ENCODE measurements around the gene CFAP410. TPM values are rescaled to one million over a fixed set of nuclear protein-coding genes. Genes with fewer than 3 reads are reported as not detected.

The CFAP410 gene
- total RNA-seq, 1 donor from 2014 or later: 10.4 TPM

DNA sequence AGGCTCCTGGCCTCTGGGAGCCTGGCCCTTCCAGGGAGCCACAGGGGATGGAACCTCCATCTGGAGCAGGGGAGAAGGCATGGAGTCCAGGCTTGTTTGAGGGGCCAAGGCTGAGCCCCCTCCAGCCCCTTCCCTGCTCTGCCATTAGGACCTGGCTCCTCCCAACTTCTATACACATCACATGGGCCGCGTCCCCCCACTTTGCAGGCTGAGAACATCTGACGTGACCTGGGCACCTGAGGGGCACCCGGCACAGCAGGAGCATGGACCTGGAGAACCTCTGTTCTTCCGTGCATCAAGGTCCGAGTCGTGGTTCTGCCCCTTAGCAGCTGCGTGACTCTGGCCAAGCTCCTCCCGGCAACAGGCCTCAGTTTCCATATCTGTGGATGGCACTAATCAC is 57.4 kb downstream of the CFAP410 start:
- H3K36me3 Mint-ChIP-seq (ENCODE audit: low read depth, unreplicated experiment): no peaks in the 10 kb centered on the region
- no peaks in the 10 kb centered on the region for H3K4me1 Mint-ChIP-seq (ENCODE audit: low read depth, unreplicated experiment)
- no peaks in the 10 kb centered on the region for H3K4me1 ChIP-seq (ENCODE audit: insufficient read depth, low read length)
- no peak overlapping the region for H3K9ac ChIP-seq (ENCODE audit: low read length)
- H3K4me3 ChIP-seq (ENCODE audit: insufficient read depth, low read depth, low read length): no peak overlapping the region
- no peak overlapping the region for H3K4me2 ChIP-seq (ENCODE audit: low read length)
- H3K27me3 ChIP-seq (ENCODE audit: insufficient read depth, low read length): peaks cover 2% of the 10 kb centered on the region
- H3K4me3 Mint-ChIP-seq (ENCODE audit: unreplicated experiment): no peak overlapping the region
- no peaks in the 10 kb centered on the region for H4K20me1 ChIP-seq (ENCODE audit: insufficient read depth, low read length)
- H3K79me2 ChIP-seq (ENCODE audit: insufficient read depth, low read length): no peaks in the 10 kb centered on the region
- H3K9me3 Mint-ChIP-seq (ENCODE audit: unreplicated experiment): no peaks in the 10 kb centered on the region
- H3K36me3 ChIP-seq (ENCODE audit: insufficient read depth, low read length): no peaks in the 10 kb centered on the region
- H3K27ac ChIP-seq (ENCODE audit: low read depth, low read length): no peak overlapping the region
- no peaks in the 10 kb centered on the region for H3K9me3 ChIP-seq (ENCODE audit: insufficient read depth, low read depth, low read length)
- no peak overlapping the region for H2AFZ ChIP-seq (ENCODE audit: low read depth, low read length)
- DNase-seq (ENCODE audit: low read depth) (no peak), FAIRE-seq (no peak)
- H3K27ac Mint-ChIP-seq (ENCODE audit: unreplicated experiment): no peak overlapping the region
- TF ChIP-seq, protein P1, sequence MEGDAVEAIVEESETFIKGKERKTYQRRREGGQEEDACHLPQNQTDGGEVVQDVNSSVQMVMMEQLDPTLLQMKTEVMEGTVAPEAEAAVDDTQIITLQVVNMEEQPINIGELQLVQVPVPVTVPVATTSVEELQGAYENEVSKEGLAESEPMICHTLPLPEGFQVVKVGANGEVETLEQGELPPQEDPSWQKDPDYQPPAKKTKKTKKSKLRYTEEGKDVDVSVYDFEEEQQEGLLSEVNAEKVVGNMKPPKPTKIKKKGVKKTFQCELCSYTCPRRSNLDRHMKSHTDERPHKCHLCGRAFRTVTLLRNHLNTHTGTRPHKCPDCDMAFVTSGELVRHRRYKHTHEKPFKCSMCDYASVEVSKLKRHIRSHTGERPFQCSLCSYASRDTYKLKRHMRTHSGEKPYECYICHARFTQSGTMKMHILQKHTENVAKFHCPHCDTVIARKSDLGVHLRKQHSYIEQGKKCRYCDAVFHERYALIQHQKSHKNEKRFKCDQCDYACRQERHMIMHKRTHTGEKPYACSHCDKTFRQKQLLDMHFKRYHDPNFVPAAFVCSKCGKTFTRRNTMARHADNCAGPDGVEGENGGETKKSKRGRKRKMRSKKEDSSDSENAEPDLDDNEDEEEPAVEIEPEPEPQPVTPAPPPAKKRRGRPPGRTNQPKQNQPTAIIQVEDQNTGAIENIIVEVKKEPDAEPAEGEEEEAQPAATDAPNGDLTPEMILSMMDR (IDR thresholded peaks at IDR 0.05; ENCODE audit: insufficient read depth, low read depth, low read length): no peak
- no peak for TF ChIP-seq EZH2 (IDR thresholded peaks at IDR 0.05; ENCODE audit: insufficient read depth, low read length)
- peaks cover 10% of the 10 kb centered on the region for H3K27me3 Mint-ChIP-seq (ENCODE audit: low read depth, unreplicated experiment)

DNA sequence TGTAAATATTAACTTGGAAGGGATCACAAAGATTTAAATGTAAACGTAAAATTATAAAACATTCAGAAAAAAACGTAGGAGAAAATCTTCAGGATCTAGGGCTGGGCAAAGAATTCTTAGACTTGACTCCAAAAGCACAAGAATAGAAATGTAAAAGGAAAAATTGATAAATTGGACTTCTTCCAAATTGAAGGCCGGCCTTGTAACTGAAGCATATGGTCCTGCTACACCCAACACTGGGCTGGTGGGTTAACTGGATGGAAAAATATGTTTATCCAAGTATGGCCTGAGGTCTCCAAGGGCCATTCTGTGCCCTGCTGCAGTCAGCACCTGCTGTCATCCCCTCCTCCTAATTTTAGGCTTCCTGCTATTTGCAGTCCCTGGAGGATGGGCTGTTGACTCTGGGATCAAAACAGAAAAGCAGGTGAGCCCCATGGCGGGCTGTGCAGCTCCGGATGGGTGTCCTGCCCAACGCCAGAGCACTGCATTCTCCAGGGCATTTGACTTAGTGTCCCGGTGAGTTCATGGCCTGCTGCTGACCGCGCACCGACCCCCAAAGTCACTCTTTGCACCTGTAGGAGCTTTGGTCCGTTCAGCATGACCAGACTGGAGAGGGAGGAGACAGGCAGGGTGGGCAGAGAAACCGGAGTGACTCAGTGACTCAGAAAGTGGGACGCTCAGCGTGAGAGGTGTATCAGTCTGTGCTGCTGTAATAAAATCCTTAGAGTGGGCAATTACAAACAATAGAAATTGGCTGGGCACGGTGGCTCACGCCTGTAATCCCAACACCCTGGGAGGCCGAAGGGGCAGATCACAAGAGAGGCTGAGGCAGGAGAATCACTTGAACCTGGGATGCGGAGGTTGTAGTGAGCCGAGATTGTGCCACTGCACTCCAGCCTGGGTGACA is 59.6 kb downstream of the CFAP410 start:
- Mint-ChIP-seq H3K9me3 (ENCODE audit: unreplicated experiment) (no peaks in the 10 kb centered on the region), H3K4me1 (ENCODE audit: low read depth, unreplicated experiment) (no peaks in the 10 kb centered on the region), H3K27me3 (ENCODE audit: low read depth, unreplicated experiment) (peaks cover 21% of the 10 kb centered on the region), H3K4me3 (ENCODE audit: unreplicated experiment) (no peak overlapping the region), H3K27ac (ENCODE audit: unreplicated experiment) (no peak overlapping the region), H3K36me3 (ENCODE audit: low read depth, unreplicated experiment) (no peaks in the 10 kb centered on the region)
- no peaks in the 10 kb centered on the region for H3K9me3 ChIP-seq (ENCODE audit: insufficient read depth, low read depth, low read length)
- H3K36me3 ChIP-seq (ENCODE audit: insufficient read depth, low read length): no peaks in the 10 kb centered on the region
- no peak overlapping the region for H3K9ac ChIP-seq (ENCODE audit: low read length)
- DNase-seq (ENCODE audit: low read depth) (no peak), FAIRE-seq (no peak)
- peaks cover 2% of the 10 kb centered on the region for H3K27me3 ChIP-seq (ENCODE audit: insufficient read depth, low read length)
- H3K4me2 ChIP-seq (ENCODE audit: low read length): no peak overlapping the region
- H2AFZ ChIP-seq (ENCODE audit: low read depth, low read length): no peak overlapping the region
- no peaks in the 10 kb centered on the region for H4K20me1 ChIP-seq (ENCODE audit: insufficient read depth, low read length)
- H3K79me2 ChIP-seq (ENCODE audit: insufficient read depth, low read length): no peaks in the 10 kb centered on the region
- no peak overlapping the region for H3K4me3 ChIP-seq (ENCODE audit: insufficient read depth, low read depth, low read length)
- H3K4me1 ChIP-seq (ENCODE audit: insufficient read depth, low read length): no peaks in the 10 kb centered on the region
- H3K27ac ChIP-seq (ENCODE audit: low read depth, low read length): no peak overlapping the region
- TF ChIP-seq EZH2 (IDR thresholded peaks at IDR 0.05; ENCODE audit: insufficient read depth, low read length): no peak
- TF ChIP-seq, protein P1 (IDR thresholded peaks at IDR 0.05; ENCODE audit: insufficient read depth, low read depth, low read length): no peak

Other genes with a start within 250 kb of the CFAP410 start
- 14.8 and 17.1 TPM in 2 replicates for gene PWP2, start 232.0 kb downstream of the CFAP410 start, total RNA-seq
- gene GATD3, start 205.7 kb downstream of the CFAP410 start, total RNA-seq: 29.3 and 29.7 TPM in 2 replicates
- 4.6 and 4.7 TPM in 2 replicates for gene ICOSLG, start 98.4 kb downstream of the CFAP410 start, total RNA-seq
- gene DNMT3L, start 77.5 kb downstream of the CFAP410 start, total RNA-seq: not detected in 2 replicates
- 0.07 TPM in 1 of 2 replicates, not detected in the other for gene AIRE, start 53.5 kb downstream of the CFAP410 start, total RNA-seq
- gene PFKL, start 39.3 kb downstream of the CFAP410 start, total RNA-seq: 109 and 130 TPM in 2 replicates
- gene TRPM2, start 14.2 kb upstream of the CFAP410 start, total RNA-seq: 0.48 and 0.79 TPM in 2 replicates
- gene LRRC3, start 116.1 kb upstream of the CFAP410 start, total RNA-seq: 5.2 and 5.6 TPM in 2 replicates
- gene KRTAP10-1, start 200.8 kb upstream of the CFAP410 start, total RNA-seq: not detected in 2 replicates
- gene KRTAP10-2, start 212.1 kb upstream of the CFAP410 start, total RNA-seq: not detected in 2 replicates
- gene KRTAP10-3, start 219.4 kb upstream of the CFAP410 start, total RNA-seq: not detected in 2 replicates
- not detected in 2 replicates for gene KRTAP10-4, start 234.3 kb upstream of the CFAP410 start, total RNA-seq
- not detected in 2 replicates for gene KRTAP10-5, start 241.2 kb upstream of the CFAP410 start, total RNA-seq

All from astrocyte (in vitro differentiated cells and primary cell).